Measurements from ENCODE around the gene PLA2G7.

- TF ChIP-seq CTCF (IDR thresholded peaks at IDR 0.05 in 8 of 11, conservative IDR thresholded peaks at IDR 0.05 in 3 of 11) (no peak), POLR2AphosphoS5 (IDR thresholded peaks at IDR 0.05) (no peak)
These were observed 46.8 kb downstream of the PLA2G7 start for GRCh38 chr6:46688117-46688965.
